BE2C (cell line): ENCODE data around the gene MACF1.

Experiments used
- DNase-seq: peaks from one replicate; pipeline ENCODE4 v3.0.0-alpha.2; 2020
- H3K27me3 ChIP-seq: fragments of 250-450 bp; sonication (Bioruptor Pico); 2 replicates; pipeline ENCODE4 v1.5.1; 2020; ENCODE audit warnings: mild to moderate bottlenecking
- H3K36me3 ChIP-seq: fragments of 250-450 bp; sonication (Bioruptor Pico); 2 replicates; pipeline ENCODE4 v1.5.1; 2020; ENCODE audit warnings: mild to moderate bottlenecking
- H3K4me1 ChIP-seq: fragments of 250-450 bp; sonication (Bioruptor Pico); 2 replicates; pipeline ENCODE4 v1.5.1; 2020
- H3K4me3 ChIP-seq: 2 replicates; pipeline ENCODE4 v1.5.1; 2011; ENCODE audit warnings: low read depth, low read length
- H3K9me3 ChIP-seq: fragments of 250-450 bp; sonication (Bioruptor Pico); 2 replicates; pipeline ENCODE4 v1.5.1; 2020
- CTCF ChIP-seq: IDR thresholded peaks from 2 replicates; pipeline ENCODE4 v1.5.1; 2012; ENCODE audit warnings: mild to moderate bottlenecking, low read depth, low read length

Gene MACF1

DNA sequence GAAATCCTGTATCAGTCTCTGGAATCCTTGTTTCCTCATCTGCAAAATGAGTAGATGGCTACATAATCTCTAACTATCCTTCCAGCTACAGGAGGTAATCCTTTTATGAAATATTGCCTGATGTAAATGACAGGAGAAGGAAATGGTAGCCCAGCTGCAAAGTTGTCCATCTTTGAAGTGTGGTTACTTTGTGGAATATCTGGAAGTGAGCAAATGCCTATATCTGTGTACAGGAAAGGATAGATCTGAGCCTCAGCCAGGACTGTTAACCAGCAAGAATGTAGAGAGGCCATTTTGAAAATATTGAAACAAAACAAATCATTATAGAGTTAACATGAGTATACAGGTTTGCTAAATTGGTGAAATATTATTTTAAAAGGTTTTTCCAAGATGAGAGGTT, 212.1 kb downstream of the MACF1 start:
- Histone ChIP-seq H3K9me3 (no peaks in the 10 kb centered on the region), H3K4me1 (no peaks in the 10 kb centered on the region), H3K27me3 (no peaks in the 10 kb centered on the region), H3K36me3 (no peaks in the 10 kb centered on the region), H3K4me3 (no peak overlapping the region)
- no peak for DNase-seq
- no peak for TF ChIP-seq CTCF

DNA sequence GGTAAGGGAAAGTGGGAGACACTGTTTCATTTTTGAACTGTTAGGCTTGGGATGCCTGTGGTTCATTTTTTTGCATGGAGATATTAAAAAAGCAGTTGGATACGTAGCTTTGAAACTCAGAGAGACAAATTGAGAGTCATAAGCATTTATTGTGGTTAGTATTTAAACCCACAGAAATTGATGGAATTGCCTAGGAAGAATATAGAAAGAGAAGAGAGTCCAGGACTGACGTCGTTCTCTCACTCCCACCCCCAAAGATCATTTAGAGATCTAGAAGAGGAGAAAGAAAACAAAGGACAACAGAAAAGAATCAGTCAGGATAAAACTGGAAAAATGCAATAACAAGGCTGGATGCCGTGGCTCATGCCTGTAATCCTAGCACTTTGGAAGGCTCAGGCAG, 213.7 kb downstream of the MACF1 start:
- Histone ChIP-seq H3K4me1 (no peaks in the 10 kb centered on the region), H3K36me3 (no peaks in the 10 kb centered on the region), H3K27me3 (no peaks in the 10 kb centered on the region), H3K4me3 (no peak overlapping the region), H3K9me3 (no peaks in the 10 kb centered on the region)
- no peak for TF ChIP-seq CTCF
- no peak for DNase-seq

DNA sequence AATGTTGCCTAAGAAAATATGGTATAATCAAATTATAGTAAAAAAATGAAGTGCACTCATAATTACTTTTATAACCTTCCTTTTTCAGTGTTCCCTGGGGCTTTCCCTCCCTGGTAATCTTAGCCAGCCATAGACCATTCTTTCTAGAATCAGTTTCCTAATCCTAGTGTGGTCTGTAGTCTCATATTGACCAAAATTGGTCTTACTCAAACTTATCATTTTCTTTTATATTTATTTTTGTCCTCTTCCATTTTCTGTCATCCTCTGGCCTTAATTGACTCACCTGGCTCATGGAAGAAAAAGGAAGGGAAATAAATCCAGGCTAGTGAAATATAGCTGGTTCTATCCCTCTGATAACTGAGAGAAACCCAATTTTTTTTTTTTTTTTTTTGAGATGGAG, 216.0 kb downstream of the MACF1 start:
- TF ChIP-seq CTCF: no peak
- Histone ChIP-seq H3K9me3 (no peaks in the 10 kb centered on the region), H3K36me3 (no peaks in the 10 kb centered on the region), H3K4me3 (no peak overlapping the region), H3K4me1 (no peaks in the 10 kb centered on the region), H3K27me3 (no peaks in the 10 kb centered on the region)
- no peak for DNase-seq

- H3K4me1 ChIP-seq: no peaks in the 10 kb centered on the region
- H3K36me3 ChIP-seq: no peaks in the 10 kb centered on the region
- H3K4me3 ChIP-seq: no peak overlapping the region
- no peaks in the 10 kb centered on the region for H3K27me3 ChIP-seq
- DNase-seq: no peak
- TF ChIP-seq CTCF: no peak
- H3K9me3 ChIP-seq: no peaks in the 10 kb centered on the region
Observed at GRCh38 chr1:39422614-39423013, 218.1 kb downstream of the MACF1 start.

- no peak for TF ChIP-seq CTCF
Observed at GRCh38 chr1:39425151-39425550, 220.7 kb downstream of the MACF1 start.

GRCh38 chr1:39425634-39426033, 221.1 kb downstream of the MACF1 start:
- TF ChIP-seq CTCF: no peak
- H3K4me1 ChIP-seq: no peaks in the 10 kb centered on the region
- no peaks in the 10 kb centered on the region for H3K27me3 ChIP-seq
- no peak for DNase-seq
- H3K36me3 ChIP-seq: peaks cover 3% of the 10 kb centered on the region; the same call in 1 of the 2 replicates
- no peaks in the 10 kb centered on the region for H3K9me3 ChIP-seq
- no peak overlapping the region for H3K4me3 ChIP-seq

More at GRCh38 chr1:39425151-39425550, 220.7 kb downstream of the MACF1 start:
- no peak overlapping the region for H3K4me3 ChIP-seq
- H3K36me3 ChIP-seq: peaks cover 3% of the 10 kb centered on the region; the same call in 1 of the 2 replicates
- DNase-seq: no peak
- no peaks in the 10 kb centered on the region for H3K4me1 ChIP-seq
- no peaks in the 10 kb centered on the region for H3K9me3 ChIP-seq
- no peaks in the 10 kb centered on the region for H3K27me3 ChIP-seq
